RPMI8226 (cell line): ENCODE results near the gene SLC35G3.
"Not testable (repeated sequence)": the region's sequence is repeated elsewhere in the genome, so short reads cannot be mapped to it uniquely, and the experiment has no call there.

ENCODE experiments used
- DNase-seq: peaks from one replicate; pipeline ENCODE4 v3.0.0-alpha.2; 2015

The SLC35G3 gene

DNA sequence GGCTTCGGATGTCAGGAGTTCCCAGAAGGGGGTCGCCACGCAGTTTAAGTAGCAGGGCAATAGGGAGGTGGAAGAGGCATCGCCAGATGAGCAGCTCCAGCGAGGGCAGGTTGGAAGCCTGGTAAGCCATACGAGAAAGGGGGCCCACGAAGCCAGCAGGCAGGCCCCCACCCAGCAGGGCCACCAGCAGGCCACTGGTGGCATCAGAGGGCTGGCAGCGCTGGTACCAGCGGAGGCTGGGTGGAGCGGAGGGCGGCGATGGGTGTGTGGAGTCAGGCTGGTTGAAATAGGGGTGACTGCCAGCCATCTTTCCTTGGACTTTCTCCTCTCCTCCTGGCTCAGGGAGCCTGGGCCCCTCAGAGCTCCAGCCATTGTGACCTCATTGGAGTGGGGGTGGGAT lies at the start of gene SLC35G3:
TSS of gene SLC35G3 (minus strand) at position 393 of the 400 bp plus-strand sequence. CDS start at position 307, 86 bp downstream.
- DNase-seq: not testable (repeated sequence)

GRCh38 chr17:35243561-35244340 lies 49.6 kb upstream of the SLC35G3 start:
- DNase-seq: peak; percentile 29

- DNase-seq: peak; percentile 83
Observed at GRCh38 chr17:35242805-35243560, 48.8 kb upstream of the SLC35G3 start, which contains the start of gene SLFN5. Gene SLFN5 (plus strand): TSS chr17:35243072. CDS start chr17:35258691, 15,619 bp downstream.

- DNase-seq: peak; percentile 94
Observed at GRCh38 chr17:35242158-35242804, 48.1 kb upstream of the SLC35G3 start.

DNA sequence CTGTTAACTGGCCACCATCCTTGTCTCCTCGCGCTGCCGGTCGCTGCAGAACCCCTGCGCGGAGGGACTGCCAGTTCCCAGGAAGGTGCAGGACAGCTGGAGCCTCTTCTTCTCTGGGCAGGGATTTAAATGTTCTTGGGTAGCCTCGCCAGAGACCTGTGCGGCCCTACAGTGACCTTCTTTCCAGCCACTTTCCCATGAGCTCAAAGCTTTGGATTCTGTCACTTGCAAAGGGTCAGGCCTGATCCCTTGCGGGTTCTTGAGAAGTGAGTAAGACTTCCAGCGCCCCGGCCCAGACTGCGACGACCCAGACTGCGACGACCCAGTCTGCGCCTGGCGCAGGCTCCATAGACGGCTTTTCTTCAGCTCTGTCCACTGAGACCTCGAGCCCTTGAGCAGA lies 47.3 kb upstream of the SLC35G3 start:
- no peak for DNase-seq

GRCh38 chr17:35240861-35241260 lies 46.7 kb upstream of the SLC35G3 start:
- DNase-seq: no peak

DNA sequence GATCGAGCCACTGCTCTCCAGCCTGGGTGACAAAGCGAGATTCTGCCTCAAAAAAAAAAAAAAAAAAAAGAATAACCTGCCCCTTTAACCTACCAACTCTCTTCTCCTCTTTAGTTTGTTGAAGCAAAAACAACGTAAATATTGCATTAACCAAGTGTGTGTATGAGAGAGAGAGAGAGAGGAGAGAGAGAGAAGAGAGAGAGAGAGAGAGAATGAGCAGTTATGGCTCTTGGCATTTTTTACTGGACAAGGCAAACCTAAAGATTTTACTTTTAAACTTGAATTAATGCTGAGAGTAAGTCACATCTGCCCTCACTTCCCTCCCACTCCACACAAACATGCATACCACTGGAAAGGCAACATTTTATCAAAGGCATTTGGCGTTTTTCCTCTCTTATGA lies 45.6 kb upstream of the SLC35G3 start:
- DNase-seq: no peak

DNA sequence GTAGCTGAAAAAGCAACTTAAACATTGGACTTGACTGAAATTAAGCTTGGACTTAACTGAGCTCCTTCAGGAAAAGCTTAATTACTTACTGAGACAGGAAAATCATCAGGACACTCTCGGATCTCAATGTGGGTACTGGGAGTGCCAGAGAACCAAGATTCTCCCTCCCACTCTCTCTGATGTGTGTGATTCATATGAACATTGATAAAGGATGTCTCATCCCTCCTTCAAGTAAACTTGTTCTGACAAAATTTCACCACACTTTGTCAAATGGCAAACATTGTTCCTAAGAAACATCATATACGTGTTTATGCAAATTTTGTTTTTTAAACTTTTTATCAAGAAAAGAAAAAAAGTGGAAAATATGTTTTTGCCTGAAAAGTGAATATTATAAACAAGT lies 44.6 kb upstream of the SLC35G3 start:
- no peak for DNase-seq

DNA sequence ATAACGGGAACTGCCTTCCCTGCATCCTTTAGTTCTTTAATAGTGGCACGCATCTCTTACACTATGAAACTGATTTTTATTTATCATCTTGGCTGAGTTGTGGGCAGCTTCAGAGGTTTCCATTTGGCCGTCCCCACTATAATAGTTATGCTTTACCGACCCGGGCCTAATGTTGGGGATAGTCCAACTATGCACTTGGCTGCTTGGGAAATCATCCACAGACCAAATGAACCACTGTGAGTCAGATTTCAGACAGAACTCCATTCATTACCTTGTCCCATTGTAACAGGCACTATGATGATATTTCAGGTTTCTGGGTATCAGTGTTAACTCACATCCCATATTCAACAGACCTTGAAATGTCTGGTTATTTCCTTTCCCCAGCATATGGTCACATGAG lies 42.6 kb upstream of the SLC35G3 start:
- DNase-seq: no peak

GRCh38 chr17:35235917-35236316 lies 41.7 kb upstream of the SLC35G3 start:
- no peak for DNase-seq

DNA sequence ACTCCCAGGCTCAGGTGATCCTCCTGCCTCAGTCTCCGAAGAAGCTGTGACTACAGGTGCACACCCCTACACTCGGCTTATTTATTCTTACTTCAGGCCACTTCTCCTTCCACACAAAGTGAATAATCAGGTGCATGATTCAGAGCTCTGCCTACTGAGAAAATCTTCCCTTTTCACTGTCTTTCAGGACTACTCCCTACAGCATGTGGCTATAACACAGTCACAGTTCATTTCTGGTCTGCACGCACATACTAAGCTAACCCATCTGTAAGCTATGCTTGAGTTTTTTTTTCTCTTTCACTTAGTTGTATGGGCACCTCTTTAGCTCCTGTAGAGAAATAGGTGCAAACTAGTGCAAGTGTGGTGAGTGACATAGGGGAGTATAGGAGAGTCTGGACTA lies 41.1 kb upstream of the SLC35G3 start:
- DNase-seq: no peak

DNA sequence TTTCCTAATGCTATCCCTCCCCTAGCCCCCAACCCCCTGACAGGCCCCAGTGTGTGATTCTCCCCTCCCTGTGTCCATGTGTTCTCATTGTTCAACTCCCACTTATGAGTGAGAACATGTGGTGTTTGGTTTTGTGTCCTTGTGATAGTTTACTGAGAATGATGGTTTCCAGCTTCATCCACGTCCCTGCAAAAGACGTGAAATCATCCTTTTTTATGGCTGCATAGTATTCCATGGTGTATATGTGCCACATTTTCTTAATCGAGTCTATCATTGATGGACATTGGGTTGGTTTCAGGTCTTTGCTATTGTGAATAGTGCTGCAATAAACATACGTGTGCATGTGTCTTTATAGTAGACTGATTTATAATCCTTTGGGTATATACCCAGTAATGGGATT lies 40.1 kb upstream of the SLC35G3 start:
- not testable (repeated sequence) for DNase-seq

DNA sequence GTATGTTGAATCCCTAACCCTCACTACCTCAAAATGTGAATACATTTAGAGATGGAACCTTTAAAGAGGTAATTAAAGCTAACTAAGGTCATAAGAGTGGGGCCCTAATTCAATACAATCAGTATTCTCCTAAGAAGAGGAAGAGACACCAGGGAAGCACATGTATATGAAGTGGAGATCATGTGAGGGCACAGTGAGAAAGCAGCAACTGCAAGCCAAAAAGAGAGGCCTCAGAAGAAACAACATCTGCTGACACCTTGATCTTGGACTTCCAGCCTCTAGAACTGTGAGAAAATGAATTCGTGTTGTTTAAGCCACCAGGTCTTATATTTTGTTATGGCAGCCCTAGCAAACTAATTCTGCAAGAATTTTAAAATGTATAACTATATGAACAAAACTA lies 35.4 kb upstream of the SLC35G3 start:
- DNase-seq: no peak

GRCh38 chr17:35227546-35227945 lies 33.4 kb upstream of the SLC35G3 start:
- no peak for DNase-seq

DNA sequence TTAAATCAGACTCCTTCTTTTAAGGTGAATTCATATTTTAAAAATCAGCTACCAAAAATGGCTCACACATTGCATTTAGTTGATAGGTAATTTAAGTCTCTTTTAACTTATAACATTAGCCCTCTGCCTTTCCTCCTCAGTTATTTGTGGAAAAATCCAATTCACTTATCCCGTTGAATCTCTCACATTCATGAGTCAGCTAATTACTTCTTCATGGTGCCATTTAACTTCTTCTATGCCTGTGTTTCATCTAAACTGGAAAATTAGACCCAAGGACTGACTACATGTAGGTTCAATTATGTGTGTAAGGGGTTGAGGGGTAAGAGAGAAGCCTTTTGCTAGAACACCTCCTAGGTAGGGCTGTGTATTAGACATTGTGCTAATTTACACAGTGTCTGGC lies 30.2 kb upstream of the SLC35G3 start:
- no peak for DNase-seq

- DNase-seq: no peak
Observed at GRCh38 chr17:35222452-35222851, 28.3 kb upstream of the SLC35G3 start.

GRCh38 chr17:35218915-35219314 lies 24.7 kb upstream of the SLC35G3 start:
- no peak for DNase-seq

- no peak for DNase-seq
Observed at GRCh38 chr17:35217107-35217506, 22.9 kb upstream of the SLC35G3 start.

DNA sequence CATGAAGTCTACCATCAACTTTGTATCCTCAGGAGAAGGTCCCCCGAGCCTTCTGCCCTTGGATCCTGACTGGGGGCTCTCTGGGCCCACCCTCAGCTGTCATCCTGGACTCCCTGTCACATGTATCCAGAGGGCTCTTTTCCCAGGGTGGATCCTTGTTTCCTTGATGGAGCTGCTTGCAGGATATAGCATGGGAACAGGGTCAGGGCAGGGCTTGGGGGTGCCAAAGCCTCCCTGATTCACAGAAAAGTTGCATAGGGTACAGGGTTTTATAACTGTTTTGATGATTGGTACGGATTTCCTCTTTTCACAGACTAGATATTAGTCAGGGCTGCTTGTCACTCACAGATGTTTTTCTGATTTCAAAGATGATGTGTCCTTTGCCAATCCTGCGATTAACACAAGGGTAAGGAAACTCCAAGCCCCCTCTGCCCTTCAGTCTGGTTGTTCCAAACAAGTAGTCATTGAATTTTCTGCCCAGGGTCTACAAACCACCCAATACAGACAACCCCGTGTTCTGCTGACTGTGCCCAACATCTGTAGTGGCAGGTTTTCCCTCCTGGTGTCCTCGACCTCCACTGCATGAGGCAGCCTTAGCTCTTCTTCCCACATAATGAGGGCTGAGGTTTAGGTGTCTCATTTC lies 20.6 kb upstream of the SLC35G3 start:
- DNase-seq: no peak

DNA sequence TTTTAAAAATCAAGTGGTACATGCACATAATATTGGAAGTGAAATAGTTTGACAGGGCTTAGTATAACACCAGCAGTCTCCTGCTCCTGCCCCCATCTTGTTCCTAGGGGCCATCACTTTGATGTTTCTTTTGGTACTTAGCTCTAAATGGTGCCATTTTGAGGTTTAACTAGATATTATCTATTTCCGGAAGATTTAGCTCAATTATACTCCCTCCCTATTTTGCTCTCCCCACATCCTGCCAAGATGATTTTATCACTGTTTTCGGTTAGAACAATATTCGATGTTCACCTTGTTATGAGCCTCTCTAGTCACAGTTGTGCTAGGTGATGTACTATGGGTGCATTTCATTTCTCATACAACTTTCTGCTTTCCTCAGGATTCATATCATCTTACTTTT lies 20.0 kb upstream of the SLC35G3 start:
- no peak for DNase-seq

GRCh38 chr17:35213412-35213940 lies 19.3 kb upstream of the SLC35G3 start:
- no peak for DNase-seq

- DNase-seq: no peak
Observed at GRCh38 chr17:35212668-35213067, 18.5 kb upstream of the SLC35G3 start.

DNA sequence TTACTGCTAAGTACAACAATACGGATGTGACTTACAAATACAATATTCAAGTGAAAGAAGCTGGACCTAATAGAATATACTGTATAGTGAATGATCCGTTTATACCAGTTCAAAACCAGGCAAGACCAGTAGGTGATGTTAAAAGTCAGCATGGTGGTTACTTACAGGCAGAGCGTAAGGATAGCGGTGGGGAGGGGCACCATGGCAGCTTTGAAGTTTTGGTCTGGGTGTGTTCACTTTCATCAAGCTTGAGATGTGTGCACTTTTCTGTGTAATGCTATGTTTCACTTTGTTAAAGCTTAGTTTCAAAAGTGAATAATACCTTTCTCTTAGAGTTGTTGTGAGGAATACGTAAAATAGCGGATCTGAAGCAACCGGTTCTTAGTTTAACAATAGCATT lies 16.5 kb upstream of the SLC35G3 start:
- DNase-seq: no peak
